Stromal cell of bone marrow (primary cell): ENCODE results near the gene PCDHA8.
"Not testable (repeated sequence)": the region's sequence is repeated elsewhere in the genome, so short reads cannot be mapped to it uniquely, and the experiment has no call there.

Source experiments
- DNase-seq: peaks from one replicate; pipeline ENCODE4 v3.0.0-alpha.2; 2012; ENCODE audit warnings: low read depth

The PCDHA8 gene, protein sequence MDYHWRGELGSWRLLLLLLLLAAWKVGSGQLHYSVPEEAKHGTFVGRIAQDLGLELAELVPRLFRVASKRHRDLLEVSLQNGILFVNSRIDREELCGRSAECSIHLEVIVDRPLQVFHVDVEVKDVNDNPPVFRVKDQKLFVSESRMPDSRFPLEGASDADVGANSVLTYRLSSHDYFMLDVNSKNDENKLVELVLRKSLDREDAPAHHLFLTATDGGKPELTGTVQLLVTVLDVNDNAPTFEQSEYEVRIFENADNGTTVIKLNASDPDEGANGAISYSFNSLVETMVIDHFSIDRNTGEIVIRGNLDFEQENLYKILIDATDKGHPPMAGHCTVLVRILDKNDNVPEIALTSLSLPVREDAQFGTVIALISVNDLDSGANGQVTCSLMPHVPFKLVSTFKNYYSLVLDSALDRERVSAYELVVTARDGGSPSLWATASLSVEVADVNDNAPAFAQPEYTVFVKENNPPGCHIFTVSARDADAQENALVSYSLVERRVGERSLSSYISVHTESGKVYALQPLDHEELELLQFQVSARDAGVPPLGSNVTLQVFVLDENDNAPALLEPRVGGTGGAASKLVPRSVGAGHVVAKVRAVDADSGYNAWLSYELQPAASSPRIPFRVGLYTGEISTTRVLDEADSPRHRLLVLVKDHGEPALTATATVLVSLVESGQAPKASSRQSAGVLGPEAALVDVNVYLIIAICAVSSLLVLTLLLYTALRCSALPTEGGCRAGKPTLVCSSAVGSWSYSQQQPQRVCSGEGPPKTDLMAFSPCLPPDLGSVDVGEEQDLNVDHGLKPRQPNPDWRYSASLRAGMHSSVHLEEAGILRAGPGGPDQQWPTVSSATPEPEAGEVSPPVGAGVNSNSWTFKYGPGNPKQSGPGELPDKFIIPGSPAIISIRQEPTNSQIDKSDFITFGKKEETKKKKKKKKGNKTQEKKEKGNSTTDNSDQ

DNA sequence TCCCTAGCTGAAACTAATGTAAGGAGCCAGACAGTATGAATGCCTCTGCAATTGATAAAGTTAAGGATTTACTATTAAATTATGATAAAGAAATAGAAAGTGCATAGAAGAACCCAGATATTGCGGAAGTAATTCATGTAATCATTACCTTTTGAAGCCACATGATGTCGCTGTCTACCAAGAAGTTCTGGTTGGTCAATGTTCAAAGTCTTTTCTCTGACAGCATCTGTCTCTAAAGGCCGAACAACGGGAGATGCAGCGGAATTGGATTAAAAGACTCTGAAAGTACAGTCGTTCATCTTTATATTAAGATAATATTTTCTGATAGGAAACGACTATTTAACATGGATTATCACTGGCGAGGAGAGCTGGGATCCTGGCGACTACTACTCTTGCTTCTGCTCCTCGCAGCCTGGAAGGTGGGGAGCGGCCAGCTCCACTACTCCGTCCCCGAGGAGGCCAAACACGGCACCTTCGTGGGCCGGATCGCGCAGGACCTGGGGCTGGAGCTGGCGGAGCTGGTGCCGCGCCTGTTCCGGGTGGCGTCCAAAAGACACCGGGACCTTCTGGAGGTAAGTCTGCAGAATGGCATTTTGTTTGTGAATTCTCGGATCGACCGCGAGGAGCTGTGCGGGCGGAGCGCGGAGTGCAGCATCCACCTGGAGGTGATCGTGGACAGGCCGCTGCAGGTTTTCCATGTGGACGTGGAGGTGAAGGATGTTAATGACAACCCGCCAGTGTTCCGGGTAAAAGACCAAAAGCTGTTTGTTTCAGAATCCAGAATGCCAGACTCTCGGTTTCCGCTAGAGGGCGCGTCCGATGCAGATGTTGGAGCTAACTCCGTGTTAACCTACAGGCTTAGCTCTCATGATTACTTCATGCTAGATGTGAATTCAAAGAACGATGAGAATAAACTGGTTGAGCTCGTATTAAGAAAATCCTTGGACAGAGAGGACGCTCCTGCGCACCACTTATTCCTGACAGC lies at the start of gene PCDHA8:
PCDHA8 (plus strand) TSS at position 210 of the 985 bp plus-strand sequence; CDS start at position 345, 135 bp downstream.
- DNase-seq: no peak

DNA sequence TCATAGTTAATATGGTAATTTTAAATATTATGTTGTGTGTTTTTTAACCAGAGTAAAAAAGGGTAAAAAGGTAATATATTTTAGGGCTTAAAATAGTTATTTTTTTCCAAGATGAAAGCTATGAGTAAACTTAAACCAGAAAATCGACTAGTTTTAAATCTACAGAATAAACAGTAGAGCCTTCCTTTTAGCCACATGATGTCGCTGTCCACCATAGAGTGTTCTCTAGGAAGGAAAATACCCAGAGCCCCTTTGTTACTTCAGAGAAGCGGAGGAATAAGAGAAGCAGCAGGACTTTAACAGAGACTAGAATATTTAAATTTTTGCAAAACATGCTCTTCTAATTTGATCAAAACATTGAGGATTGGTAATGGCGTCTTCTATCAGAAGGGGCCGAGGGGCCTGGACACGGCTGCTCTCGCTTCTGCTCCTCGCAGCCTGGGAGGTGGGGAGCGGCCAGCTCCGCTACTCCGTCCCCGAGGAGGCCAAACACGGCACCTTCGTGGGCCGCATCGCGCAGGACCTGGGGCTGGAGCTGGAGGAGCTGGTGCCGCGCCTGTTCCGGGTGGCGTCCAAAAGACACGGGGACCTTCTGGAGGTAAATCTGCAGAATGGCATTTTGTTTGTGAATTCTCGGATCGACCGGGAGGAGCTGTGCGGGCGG lies 46.3 kb upstream of the PCDHA8 start, which contains the start of gene PCDHA2:
PCDHA2 (plus strand) TSS at position 258 of the 664 bp plus-strand sequence.
- no peak for DNase-seq

DNA sequence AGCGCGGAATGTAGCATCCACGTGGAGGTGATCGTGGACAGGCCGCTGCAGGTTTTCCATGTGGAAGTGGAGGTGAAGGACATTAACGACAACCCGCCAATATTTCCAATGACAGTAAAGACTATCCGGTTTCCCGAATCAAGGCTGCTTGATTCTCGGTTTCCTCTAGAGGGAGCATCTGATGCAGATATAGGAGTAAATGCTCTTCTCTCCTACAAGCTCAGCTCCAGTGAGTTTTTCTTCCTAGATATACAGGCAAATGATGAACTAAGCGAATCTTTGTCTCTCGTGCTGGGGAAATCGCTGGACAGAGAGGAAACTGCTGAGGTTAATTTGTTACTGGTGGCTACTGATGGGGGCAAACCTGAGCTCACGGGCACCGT lies 45.7 kb upstream of the PCDHA8 start:
- no peak for DNase-seq

DNA sequence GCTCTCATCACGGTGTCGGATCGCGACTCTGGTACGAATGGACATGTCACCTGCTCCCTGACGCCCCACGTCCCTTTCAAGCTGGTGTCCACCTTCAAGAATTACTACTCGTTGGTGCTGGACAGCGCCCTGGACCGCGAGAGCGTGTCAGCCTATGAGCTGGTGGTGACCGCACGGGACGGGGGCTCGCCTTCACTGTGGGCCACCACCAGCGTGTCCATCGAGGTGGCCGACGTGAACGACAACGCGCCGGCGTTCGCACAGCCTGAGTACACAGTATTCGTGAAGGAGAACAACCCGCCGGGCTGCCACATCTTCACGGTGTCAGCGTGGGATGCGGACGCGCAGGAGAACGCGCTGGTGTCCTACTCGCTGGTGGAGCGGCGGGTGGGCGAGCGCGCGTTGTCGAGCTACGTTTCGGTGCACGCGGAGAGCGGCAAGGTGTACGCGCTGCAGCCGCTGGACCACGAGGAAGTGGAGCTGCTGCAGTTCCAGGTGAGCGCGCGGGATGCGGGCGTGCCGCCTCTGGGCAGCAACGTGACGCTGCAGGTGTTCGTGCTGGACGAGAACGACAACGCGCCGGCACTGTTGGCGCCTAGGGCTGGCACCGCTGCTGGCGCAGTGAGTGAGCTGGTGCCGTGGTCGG lies 44.8 kb upstream of the PCDHA8 start:
- not testable (repeated sequence) for DNase-seq

DNA sequence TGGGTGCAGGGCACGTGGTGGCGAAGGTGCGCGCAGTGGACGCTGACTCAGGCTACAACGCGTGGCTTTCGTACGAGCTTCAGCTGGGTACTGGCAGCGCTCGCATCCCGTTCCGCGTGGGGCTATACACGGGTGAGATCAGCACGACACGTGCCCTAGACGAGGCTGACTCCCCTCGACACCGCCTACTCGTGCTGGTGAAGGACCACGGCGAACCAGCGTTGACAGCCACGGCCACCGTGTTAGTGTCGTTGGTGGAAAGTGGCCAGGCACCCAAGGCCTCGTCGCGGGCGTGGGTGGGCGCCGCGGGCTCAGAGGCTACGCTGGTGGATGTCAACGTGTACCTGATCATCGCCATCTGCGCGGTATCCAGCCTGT lies 44.3 kb upstream of the PCDHA8 start:
- no peak for DNase-seq

DNA sequence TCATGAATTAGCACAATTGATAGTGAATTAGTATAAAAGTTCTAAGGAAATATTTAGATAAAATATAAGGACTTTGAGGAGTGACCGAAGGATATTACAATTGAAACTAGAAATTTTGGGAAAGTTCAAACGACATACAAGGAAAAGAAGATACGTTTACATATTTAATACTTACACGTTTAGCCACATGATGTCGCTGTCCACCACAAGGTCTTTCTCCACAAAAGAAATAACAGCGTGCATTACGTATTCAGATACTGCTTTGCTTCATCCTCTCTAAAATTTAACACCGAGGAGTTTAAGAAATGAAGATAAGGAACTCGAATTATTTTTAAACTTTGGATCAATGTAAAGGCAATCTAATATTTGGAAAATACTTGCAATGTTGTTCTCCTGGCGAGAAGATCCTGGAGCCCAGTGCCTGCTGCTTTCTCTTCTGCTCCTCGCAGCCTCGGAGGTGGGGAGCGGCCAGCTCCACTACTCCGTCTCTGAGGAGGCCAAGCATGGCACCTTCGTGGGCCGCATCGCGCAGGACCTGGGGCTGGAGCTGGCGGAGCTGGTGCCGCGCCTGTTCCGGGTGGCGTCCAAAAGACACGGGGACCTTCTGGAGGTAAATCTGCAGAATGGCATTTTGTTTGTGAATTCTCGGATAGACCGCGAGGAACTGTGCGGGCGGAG lies 40.0 kb upstream of the PCDHA8 start, which contains the start of gene PCDHA3:
PCDHA3 (plus strand) TSS at position 242 of the 678 bp plus-strand sequence.
- peak; percentile 8 for DNase-seq

DNA sequence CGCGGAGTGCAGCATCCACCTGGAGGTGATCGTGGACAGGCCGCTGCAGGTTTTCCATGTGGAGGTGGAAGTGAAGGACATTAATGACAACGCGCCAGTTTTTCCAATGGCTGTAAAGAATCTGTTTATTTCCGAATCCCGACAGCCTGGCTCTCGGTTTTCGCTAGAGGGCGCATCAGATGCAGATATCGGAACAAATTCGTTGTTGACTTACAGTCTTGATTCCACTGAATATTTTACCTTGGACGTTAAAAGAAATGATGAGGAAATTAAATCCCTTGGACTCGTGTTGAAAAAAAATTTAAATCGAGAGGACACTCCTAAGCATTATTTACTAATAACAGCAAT lies 39.5 kb upstream of the PCDHA8 start:
- no peak for DNase-seq

DNA sequence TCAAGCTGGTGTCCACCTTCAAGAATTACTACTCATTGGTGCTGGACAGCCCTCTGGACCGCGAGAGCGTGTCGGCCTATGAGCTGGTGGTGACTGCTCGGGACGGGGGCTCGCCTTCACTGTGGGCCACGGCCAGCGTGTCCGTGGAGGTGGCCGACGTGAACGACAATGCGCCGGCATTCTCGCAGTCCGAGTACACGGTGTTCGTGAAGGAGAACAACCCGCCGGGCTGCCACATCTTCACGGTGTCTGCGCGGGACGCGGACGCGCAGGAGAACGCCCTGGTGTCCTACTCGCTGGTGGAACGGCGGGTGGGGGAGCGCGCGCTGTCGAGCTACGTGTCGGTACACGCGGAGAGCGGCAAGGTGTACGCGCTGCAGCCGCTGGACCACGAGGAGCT lies 38.6 kb upstream of the PCDHA8 start:
- DNase-seq: not testable (repeated sequence)

DNA sequence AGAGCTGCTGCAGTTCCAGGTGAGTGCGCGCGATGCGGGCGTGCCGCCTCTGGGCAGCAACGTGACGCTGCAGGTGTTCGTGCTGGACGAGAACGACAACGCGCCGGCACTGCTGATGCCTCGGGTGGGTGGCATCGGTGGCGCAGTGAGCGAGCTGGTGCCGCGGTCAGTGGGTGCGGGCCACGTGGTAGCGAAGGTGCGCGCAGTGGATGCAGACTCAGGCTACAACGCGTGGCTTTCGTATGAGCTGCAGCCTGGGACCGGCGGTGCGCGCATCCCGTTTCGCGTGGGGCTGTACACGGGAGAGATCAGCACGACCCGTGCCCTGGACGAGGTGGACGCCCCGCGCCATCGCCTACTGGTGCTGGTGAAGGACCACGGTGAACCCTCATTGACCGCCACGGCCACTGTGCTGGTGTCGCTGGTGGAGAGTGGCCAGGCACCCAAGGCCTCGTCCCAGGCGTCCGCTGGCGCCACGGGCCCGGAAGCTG lies 38.2 kb upstream of the PCDHA8 start:
- no peak for DNase-seq

DNA sequence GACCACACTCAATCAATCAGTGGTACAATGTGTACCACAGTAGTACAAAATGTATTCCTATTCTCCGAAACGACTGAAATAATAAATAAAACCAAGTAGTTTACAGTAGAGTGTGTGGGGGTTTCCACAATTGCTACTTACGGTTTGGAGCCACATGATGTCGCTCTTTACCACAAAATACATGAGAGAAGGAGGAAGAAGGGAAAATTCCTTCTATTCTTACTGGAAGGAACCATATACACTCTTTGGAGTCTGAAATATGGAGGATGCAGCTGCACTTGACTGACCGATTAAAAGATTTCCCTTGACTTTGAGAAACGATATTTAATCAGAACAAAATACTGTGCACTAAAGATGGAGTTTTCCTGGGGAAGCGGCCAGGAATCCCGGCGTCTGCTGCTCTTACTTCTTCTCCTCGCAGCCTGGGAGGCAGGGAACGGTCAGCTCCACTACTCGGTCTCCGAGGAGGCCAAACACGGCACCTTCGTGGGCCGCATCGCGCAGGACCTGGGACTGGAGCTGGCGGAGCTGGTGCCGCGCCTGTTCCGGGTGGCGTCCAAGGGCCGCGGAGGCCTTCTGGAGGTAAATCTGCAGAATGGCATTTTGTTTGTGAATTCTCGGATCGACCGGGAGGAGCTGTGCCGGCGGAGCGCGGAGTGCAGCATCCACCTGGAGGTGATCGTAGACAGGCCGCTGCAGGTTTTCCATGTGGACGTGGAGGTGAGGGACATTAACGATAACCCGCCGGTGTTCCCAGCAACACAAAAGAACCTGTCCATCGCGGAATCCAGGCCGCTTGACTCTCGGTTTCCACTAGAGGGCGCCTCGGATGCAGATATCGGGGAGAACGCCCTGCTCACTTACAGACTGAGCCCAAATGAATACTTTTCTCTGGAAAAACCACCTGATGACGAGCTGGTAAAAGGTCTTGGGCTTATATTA lies 33.9 kb upstream of the PCDHA8 start, which contains the start of gene PCDHA4:
PCDHA4 (plus strand) TSS at position 235 of the 942 bp plus-strand sequence.
- DNase-seq: no peak

DNA sequence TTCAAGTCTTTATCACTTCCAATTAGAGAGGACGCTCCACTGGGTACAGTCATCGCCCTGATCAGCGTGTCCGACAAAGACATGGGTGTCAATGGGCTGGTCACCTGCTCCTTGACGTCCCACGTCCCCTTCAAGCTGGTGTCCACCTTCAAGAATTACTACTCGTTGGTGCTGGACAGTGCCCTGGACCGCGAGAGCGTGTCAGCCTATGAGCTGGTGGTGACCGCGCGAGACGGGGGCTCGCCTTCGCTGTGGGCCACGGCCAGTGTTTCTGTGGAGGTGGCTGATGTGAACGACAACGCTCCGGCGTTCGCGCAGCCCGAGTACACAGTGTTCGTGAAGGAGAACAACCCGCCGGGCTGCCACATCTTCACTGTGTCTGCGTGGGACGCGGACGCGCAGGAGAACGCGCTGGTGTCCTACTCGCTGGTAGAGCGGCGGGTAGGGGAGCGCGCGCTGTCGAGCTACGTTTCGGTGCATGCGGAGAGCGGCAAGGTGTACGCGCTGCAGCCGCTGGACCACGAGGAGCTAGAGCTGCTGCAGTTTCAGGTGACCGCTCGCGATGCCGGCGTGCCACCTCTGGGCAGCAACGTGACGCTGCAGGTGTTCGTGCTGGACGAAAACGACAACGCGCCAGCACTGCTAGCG lies 32.6 kb upstream of the PCDHA8 start:
- DNase-seq: not testable (repeated sequence)

DNA sequence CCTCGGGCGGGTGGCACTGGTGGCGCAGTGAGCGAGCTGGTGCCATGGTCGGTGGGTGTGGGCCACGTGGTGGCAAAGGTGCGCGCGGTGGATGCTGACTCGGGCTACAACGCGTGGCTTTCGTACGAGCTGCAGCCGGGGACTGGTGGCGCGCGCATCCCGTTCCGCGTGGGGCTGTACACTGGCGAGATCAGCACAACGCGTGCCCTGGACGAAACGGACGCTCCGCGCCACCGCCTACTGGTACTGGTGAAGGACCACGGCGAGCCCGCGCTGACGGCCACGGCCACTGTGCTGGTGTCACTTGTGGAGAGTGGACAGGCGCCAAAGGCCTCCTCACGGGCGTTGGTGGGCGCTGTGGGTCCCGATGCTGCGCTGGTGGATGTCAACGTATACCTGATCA lies 32.1 kb upstream of the PCDHA8 start:
- no peak for DNase-seq

DNA sequence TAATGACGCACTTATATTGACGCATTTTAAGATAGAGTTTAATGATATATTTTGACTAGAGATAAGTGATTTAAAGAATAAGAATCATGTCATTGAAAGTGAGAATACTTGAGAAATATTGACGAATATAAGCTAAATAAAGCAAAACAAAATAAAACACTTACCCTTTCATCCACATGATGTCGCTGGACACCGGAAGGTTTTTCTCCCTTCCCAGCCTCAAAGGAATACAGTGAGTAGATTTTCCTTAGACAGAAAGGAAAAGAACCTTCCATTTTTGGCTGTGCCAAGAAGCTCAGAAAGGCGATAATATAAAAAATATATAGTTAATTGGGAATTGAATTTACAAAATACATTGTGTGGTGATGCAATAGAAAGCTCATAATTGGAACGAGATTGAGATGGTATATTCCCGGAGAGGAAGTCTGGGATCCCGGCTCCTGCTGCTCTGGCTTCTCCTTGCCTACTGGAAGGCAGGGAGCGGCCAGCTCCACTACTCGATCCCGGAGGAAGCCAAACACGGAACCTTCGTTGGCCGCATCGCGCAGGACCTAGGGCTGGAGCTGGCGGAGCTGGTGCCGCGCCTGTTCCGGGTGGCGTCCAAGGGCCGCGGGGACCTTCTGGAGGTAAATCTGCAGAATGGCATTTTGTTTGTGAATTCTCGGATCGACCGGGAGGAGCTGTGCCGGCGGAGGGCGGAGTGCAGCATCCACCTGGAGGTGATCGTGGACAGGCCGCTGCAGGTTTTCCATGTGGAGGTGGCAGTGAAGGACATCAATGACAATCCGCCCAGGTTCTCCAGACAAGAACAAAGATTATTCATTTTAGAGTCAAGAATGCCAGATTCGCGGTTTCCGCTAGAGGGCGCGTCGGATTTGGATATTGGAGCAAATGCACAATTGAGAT lies 19.4 kb upstream of the PCDHA8 start, which contains the start of gene PCDHA5:
PCDHA5 (plus strand) TSS at position 239 of the 906 bp plus-strand sequence.
- DNase-seq: no peak

DNA sequence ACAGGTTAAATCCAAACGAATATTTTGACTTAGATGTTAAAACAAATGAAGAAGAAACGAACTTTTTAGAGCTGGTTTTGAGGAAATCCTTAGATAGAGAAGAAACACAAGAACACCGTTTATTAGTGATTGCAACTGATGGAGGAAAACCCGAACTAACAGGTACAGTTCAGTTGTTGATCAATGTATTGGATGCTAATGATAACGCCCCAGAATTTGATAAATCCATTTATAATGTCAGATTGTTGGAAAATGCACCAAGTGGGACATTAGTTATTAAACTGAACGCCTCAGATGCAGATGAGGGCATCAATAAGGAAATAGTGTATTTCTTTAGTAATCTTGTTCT lies 18.7 kb upstream of the PCDHA8 start:
- DNase-seq: no peak

DNA sequence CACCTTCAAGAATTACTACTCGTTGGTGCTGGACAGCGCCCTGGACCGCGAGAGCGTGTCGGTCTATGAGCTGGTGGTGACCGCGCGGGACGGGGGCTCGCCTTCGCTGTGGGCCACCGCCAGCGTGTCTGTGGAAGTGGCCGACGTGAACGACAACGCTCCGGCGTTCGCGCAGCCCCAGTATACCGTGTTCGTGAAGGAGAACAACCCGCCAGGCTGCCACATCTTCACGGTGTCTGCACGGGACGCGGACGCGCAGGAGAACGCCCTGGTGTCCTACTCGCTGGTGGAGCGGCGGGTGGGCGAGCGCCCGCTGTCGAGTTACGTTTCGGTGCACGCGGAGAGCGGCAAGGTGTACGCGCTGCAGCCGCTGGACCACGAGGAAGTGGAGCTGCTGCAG lies 18.0 kb upstream of the PCDHA8 start:
- not testable (repeated sequence) for DNase-seq

DNA sequence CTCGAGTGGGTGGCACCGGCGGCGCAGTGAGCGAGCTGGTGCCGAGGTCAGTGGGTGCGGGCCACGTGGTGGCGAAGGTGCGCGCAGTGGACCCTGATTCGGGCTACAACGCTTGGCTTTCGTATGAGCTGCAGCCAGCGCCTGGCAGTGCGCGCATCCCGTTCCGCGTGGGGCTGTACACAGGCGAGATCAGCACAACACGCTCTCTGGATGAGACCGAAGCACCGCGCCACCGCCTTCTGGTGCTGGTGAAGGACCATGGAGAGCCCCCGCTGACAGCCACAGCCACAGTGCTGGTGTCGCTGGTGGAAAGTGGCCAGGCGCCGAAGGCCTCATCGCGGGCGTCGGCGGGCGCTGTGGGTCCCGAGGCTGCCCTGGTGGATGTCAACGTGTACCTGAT lies 17.5 kb upstream of the PCDHA8 start:
- no peak for DNase-seq
